IMR-90 (cell line): ENCODE measurements around the gene CHTF8. TPM values are rescaled to one million over a fixed set of nuclear protein-coding genes. Genes with fewer than 3 reads are reported as not detected.

Source experiments
- ATAC-seq: fragments of 200-7000 bp; cut with Tn5 transposase; 2 replicates; pipeline ENCODE4 v1.9.1; 2020; ENCODE audit warnings: low read depth, mild to moderate bottlenecking, moderate library complexity
- BruUV-seq: library from RNA; stranded (reverse); fragments of 400-500 nt; replicated peaks from 2 replicates; lab custom pipeline; 2021; lab: Mats Ljungman, UMichigan
- CTCF ChIA-PET: fragments of 300-600 bp; formaldehyde crosslinking; extraction: SDS; loops from one replicate; lab custom pipeline; 2021; ENCODE audit warnings: antibody characterized with exemption; lab: Yijun Ruan, JAX
- POLR2A ChIA-PET: fragments of 300-600 bp; sonication (Branson Sonifier 250); formaldehyde crosslinking; loops from one replicate; lab custom pipeline; 2022; ENCODE audit warnings: antibody characterized with exemption; ENCODE audit not compliant: unreplicated experiment; lab: Charles Lee
- DNase-seq: peaks from one replicate; pipeline ENCODE4 v3.0.0; 2013
- H2AFZ ChIP-seq: replicated peaks from 2 replicates; pipeline ENCODE3; 2013; ENCODE audit warnings: low read length, mild to moderate bottlenecking; ENCODE audit not compliant: poor library complexity
- H2AK5ac ChIP-seq: 2 replicates; pipeline ENCODE4 v1.6.1; 2013; ENCODE audit warnings: low read depth, low read length, inconsistent platforms
- H2AK9ac ChIP-seq: replicated peaks from 2 replicates; pipeline ENCODE3; 2013; ENCODE audit warnings: mild to moderate bottlenecking, low read depth, low read length, moderate library complexity; ENCODE audit not compliant: poor library complexity
- H2BK120ac ChIP-seq: 2 replicates; pipeline ENCODE4 v1.6.1; 2013; ENCODE audit warnings: low read depth, low read length, inconsistent platforms
- H2BK15ac ChIP-seq: 3 replicates; pipeline ENCODE4 v1.6.1; 2013; ENCODE audit warnings: low read depth, low read length, inconsistent platforms
- H2BK20ac ChIP-seq: 2 replicates; pipeline ENCODE4 v1.6.1; 2013; ENCODE audit warnings: low read depth, mild to moderate bottlenecking, inconsistent platforms, low read length, moderate library complexity
- H2BK5ac ChIP-seq: 2 replicates; pipeline ENCODE4 v1.6.1; 2013; ENCODE audit warnings: mild to moderate bottlenecking, low read depth, low read length, inconsistent platforms; ENCODE audit not compliant: poor library complexity, severe bottlenecking
- H3K14ac ChIP-seq: replicated peaks from 2 replicates; pipeline ENCODE4 v1.6.1; 2013; ENCODE audit warnings: low read depth, low read length, inconsistent platforms
- H3K18ac ChIP-seq: 2 replicates; pipeline ENCODE4 v1.6.1; 2013; ENCODE audit warnings: low read depth, low read length, control low read depth
- H3K23ac ChIP-seq: 2 replicates; pipeline ENCODE4 v1.6.1; 2013; ENCODE audit warnings: low read depth, low read length, inconsistent platforms
- H3K27ac ChIP-seq: 2 replicates; pipeline ENCODE4 v1.5.1; 2013; ENCODE audit warnings: mild to moderate bottlenecking, control low read depth, low read length; ENCODE audit not compliant: insufficient read depth
- H3K27me3 ChIP-seq: 2 replicates; pipeline ENCODE4 v1.6.1; 2013; ENCODE audit warnings: low read length; ENCODE audit not compliant: control insufficient read depth, insufficient read depth
- H3K36me3 ChIP-seq: 2 replicates; pipeline ENCODE4 v1.6.1; 2013; ENCODE audit warnings: low read length, mixed read lengths; ENCODE audit not compliant: control insufficient read depth, insufficient read depth
- H3K4ac ChIP-seq: 2 replicates; pipeline ENCODE4 v1.6.1; 2013; ENCODE audit warnings: low read depth, low read length, inconsistent platforms
- H3K4me1 ChIP-seq: 2 replicates; pipeline ENCODE4 v1.6.1; 2013; ENCODE audit warnings: low read length, mixed read lengths; ENCODE audit not compliant: control insufficient read depth, insufficient read depth
- H3K4me2 ChIP-seq: 2 replicates; pipeline ENCODE4 v1.6.1; 2013; ENCODE audit warnings: low read depth, mild to moderate bottlenecking, control low read depth, low read length, moderate library complexity
- H3K4me3 ChIP-seq: 2 replicates; pipeline ENCODE4 v1.5.1; 2013; ENCODE audit warnings: low read depth, mild to moderate bottlenecking, control low read depth, low read length, moderate library complexity; ENCODE audit not compliant: insufficient read depth
- H3K56ac ChIP-seq: 2 replicates; pipeline ENCODE4 v1.6.1; 2013; ENCODE audit warnings: low read length, inconsistent platforms; ENCODE audit not compliant: insufficient read depth; ENCODE audit errors: extremely low read depth
- H3K79me1 ChIP-seq, 2 experiments: 2 replicates each; pipeline ENCODE4 v1.6.1; 2013; ENCODE audit warnings: low read length in 2 of 2, inconsistent platforms in 1 of 2, low read depth in 1 of 2
- H3K9ac ChIP-seq: 2 replicates; pipeline ENCODE4 v1.6.1; 2013; ENCODE audit warnings: low read depth, low read length, control low read depth
- H3K9me1 ChIP-seq: 2 replicates; pipeline ENCODE4 v1.6.1; 2013; ENCODE audit warnings: low read length, inconsistent platforms; ENCODE audit not compliant: insufficient read depth
- H3K9me3 ChIP-seq: 2 replicates; pipeline ENCODE4 v1.6.1; 2013; ENCODE audit warnings: low read length; ENCODE audit not compliant: control insufficient read depth, insufficient read depth
- H4K20me1 ChIP-seq: 2 replicates; pipeline ENCODE4 v1.6.1; 2013; ENCODE audit warnings: low read length, inconsistent platforms; ENCODE audit not compliant: insufficient read depth
- H4K5ac ChIP-seq: 2 replicates; pipeline ENCODE4 v1.6.1; 2013; ENCODE audit warnings: mild to moderate bottlenecking, low read depth, low read length, control low read depth
- H4K8ac ChIP-seq, 2 experiments: 2 replicates each; pipeline ENCODE4 v1.6.1; 2013; ENCODE audit warnings: low read depth in 2 of 2, low read length in 2 of 2, control low read depth in 1 of 2, inconsistent platforms in 1 of 2
- H4K91ac ChIP-seq: 2 replicates; pipeline ENCODE4 v1.6.1; 2013; ENCODE audit warnings: low read depth, low read length, inconsistent platforms; ENCODE audit not compliant: insufficient read depth
- CHD1 ChIP-seq: IDR thresholded peaks from 2 replicates; pipeline ENCODE4 v1.6.1; 2012; ENCODE audit warnings: low read depth, low read length, improper control_type of control experiment
- MAFK ChIP-seq: IDR thresholded peaks from 2 replicates; pipeline ENCODE4 v1.6.1; 2012; ENCODE audit warnings: low read depth, low read length, improper control_type of control experiment
- WGBS, 2 experiments: methylation state at CpG; one replicate each; pipeline versions ENCODE4 v1.1.5 to v1.1.7; 2013; ENCODE audit warnings: missing lambda C conversion rate in 2 of 2; ENCODE audit not compliant: insufficient read length in 1 of 2; ENCODE audit errors: extremely low coverage in 2 of 2; 5-methylcytosine and 5-hydroxymethylcytosine counted together
- dilution Hi-C: fragments of 300-500 bp; cut with HindIII; formaldehyde crosslinking; loops from one replicate; pipeline ENCODE4 v1.14.3; 2018; ENCODE audit warnings: low sequenced_read_pairs; ENCODE audit not compliant: unreplicated experiment
- in situ Hi-C: fragments of 300-500 bp; cut with MboI; formaldehyde crosslinking; loops from 3 replicates; pipeline ENCODE4 v1.14.3; 2019; ENCODE audit warnings: low sequenced_read_pairs, inconsistent platforms, mixed read lengths
- intact Hi-C: fragments of 100-400 bp; cut with micrococcal nuclease; formaldehyde crosslinking; loops from 2 replicates; pipeline ENCODE4 v1.10.0; 2022
- polyA plus RNA-seq, 3 experiments: library from polyadenylated mRNA; depleted of rRNA; stranded (reverse); fragments of >200 nt; gene quantifications; 2 replicates each; pipeline ENCODE4 v1.2.3, GENCODE V29; 2012; ENCODE audit warnings: low replicate concordance in 1 of 3
- total RNA-seq: library from RNA; depleted of rRNA; stranded (reverse); fragments of >200 nt; gene quantifications from 2 replicates; pipeline ENCODE4 v1.2.3, GENCODE V29; 2012

CHTF8 gene
- total and polyA plus RNA-seq, 2 of the 4 experiments (the other 2 are of a cell fraction), result 47.1 to 122 TPM

GRCh38 chr16:69145658-69146057, 13.3 kb upstream of the CHTF8 start:
- H2BK120ac ChIP-seq, result no peak overlapping the region
- no peak overlapping the region for H3K14ac ChIP-seq
- no peaks in the 10 kb centered on the region for H3K27me3 ChIP-seq
- in situ Hi-C loops, result no loop called here
- no peak overlapping the region for H4K8ac ChIP-seq
- ChIA-PET CTCF (no interaction called here), POLR2A (no interaction called here)
- H4K5ac ChIP-seq, result no peak overlapping the region
- H3K56ac ChIP-seq, result no peak overlapping the region
- intact Hi-C loops, result no loop called here
- H3K4me2 ChIP-seq, result no peak overlapping the region
- BruUV-seq, result no TSS peak
- WGBS, 2 experiments, result 83% methylated on average over 1 of the region's 4 CpGs; no CpG with 5 or more reads in 1 of the 2 experiments
- peaks cover 5% of the 10 kb centered on the region; the same call in 1 of the 2 replicates for H4K20me1 ChIP-seq
- H2AK5ac ChIP-seq, result no peak overlapping the region
- no peak overlapping the region for H4K91ac ChIP-seq
- DNase-seq (peak; percentile 17), ATAC-seq (peak; percentile 42)
- H3K36me3 ChIP-seq, result peaks cover 35% of the 10 kb centered on the region
- peak overlapping the region; percentile 75; the same call in 1 of the 2 replicates for H3K27ac ChIP-seq
- no peak overlapping the region for H3K18ac ChIP-seq
- H3K4ac ChIP-seq, result no peak overlapping the region
- H3K4me1 ChIP-seq, result peaks cover 2% of the 10 kb centered on the region; the same call in 1 of the 2 replicates
- no peaks in the 10 kb centered on the region for H3K9me1 ChIP-seq
- H2BK20ac ChIP-seq, result no peak overlapping the region
- dilution Hi-C loops, result no loop called here
- no peak overlapping the region for H2BK15ac ChIP-seq
- H3K4me3 ChIP-seq, result no peak overlapping the region
- no peak overlapping the region for H2BK5ac ChIP-seq
- TF ChIP-seq CHD1 (no peak), MAFK (peak; percentile 83)
- H3K9me3 ChIP-seq, result no peaks in the 10 kb centered on the region
- no peak overlapping the region for H2AFZ ChIP-seq
- H3K23ac ChIP-seq, result no peak overlapping the region
- H2AK9ac ChIP-seq, result no peak overlapping the region
- H3K9ac ChIP-seq, result no peak overlapping the region
- peaks cover 11 to 13% of the 10 kb centered on the region in 2 experiments for H3K79me1 ChIP-seq
